ENCODE data around the gene RRBP1.

DNA sequence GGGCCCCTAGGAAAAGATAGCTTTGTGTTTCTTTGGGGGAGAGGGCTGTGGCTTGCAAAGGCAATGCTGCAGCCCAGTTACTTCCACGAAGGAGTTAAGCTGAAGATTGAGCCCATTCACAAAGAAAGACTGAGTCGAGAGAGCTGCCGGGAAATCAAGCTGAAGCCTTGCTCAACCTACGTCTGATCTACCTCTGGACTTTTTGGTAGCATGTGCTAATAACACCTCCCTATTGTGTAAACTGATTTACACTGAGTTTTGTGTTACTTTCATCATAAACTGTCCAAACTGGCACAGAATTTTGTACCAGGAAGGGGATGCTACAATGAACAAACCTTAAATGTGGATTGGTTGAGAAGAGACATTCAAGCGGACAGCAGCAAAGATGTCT is 41.3 kb upstream of the RRBP1 start:
- TF ChIP-seq EZH2 (IDR thresholded peaks at IDR 0.05; ENCODE audit: borderline replicate concordance, low read length) (no peak), CTCF (conservative IDR thresholded peaks at IDR 0.05 in 1 of 2, IDR thresholded peaks at IDR 0.05 in 1 of 2; ENCODE audit: extremely low read depth in 1 of 2, insufficient read depth in 1 of 2, low read depth in 1 of 2, low read length in 2 of 2) (no peak)
